Endothelial cell of umbilical vein (primary cell): Measurements from ENCODE around the gene SPATA31D4. TPM values are rescaled to one million over a fixed set of nuclear protein-coding genes. Genes with fewer than 3 reads are reported as not detected.
"Not testable (repeated sequence)": the region's sequence is repeated elsewhere in the genome, so short reads cannot be mapped to it uniquely, and the experiment has no call there.

Experiments used
- BruUV-seq: library from RNA; stranded (reverse); fragments of 400-500 nt; replicated peaks from 2 replicates; lab custom pipeline; 2021; lab: Mats Ljungman, UMichigan
- CTCF ChIA-PET: fragments of 300-600, 350-600 bp; sonication (Branson Sonifier 250); formaldehyde crosslinking; loops from one replicate; lab custom pipeline; 2021; ENCODE audit warnings: antibody characterized with exemption, inconsistent platforms; lab: Charles Lee
- POLR2A ChIA-PET: fragments of 300-600, 350-600 bp; sonication (Branson Sonifier 250); formaldehyde crosslinking; loops from one replicate; lab custom pipeline; 2021; ENCODE audit warnings: antibody characterized with exemption, inconsistent platforms; lab: Charles Lee
- DNase-seq: peaks from one replicate; pipeline ENCODE4 v3.0.0-alpha.2; 2011; ENCODE audit warnings: low read depth, low spot score
- FAIRE-seq: peaks from 2 replicates; lab custom pipeline; 2011; peaks lifted over from hg19 to GRCh38; lab: Jason Lieb, UNC
- H2AFZ ChIP-seq: 2 replicates; pipeline ENCODE4 v1.6.0; 2012; ENCODE audit warnings: low read depth, low read length, control low read depth, inconsistent platforms
- H3K27ac ChIP-seq: 2 replicates; pipeline ENCODE4 v1.5.1; 2011; ENCODE audit warnings: low read depth, mild to moderate bottlenecking, control low read depth, low read length, moderate library complexity; ENCODE audit not compliant: insufficient read depth
- H3K27me3 ChIP-seq, 2 experiments: 2 replicates each; pipeline versions ENCODE4 v1.6.0 to v1.6.1; 2011; ENCODE audit warnings: low read length in 2 of 2, mixed read lengths in 1 of 2; ENCODE audit not compliant: control insufficient read depth in 2 of 2, insufficient read depth in 2 of 2
- H3K36me3 ChIP-seq, 2 experiments: 2 replicates in 1 of 2; 3 replicates in 1 of 2; pipeline ENCODE4 v1.5.1; 2011; ENCODE audit warnings: low read length in 2 of 2, mild to moderate bottlenecking in 1 of 2, moderate library complexity in 1 of 2; ENCODE audit not compliant: control insufficient read depth in 2 of 2, insufficient read depth in 2 of 2; ENCODE audit errors: extremely low read depth in 1 of 2
- H3K4me1 ChIP-seq: 3 replicates; pipeline ENCODE4 v1.5.1; 2011; ENCODE audit warnings: mild to moderate bottlenecking, low read length; ENCODE audit not compliant: control insufficient read depth, insufficient read depth; ENCODE audit errors: extremely low read depth
- H3K4me2 ChIP-seq: 2 replicates; pipeline ENCODE4 v1.6.1; 2011; ENCODE audit warnings: low read length, control low read depth, mixed read lengths; ENCODE audit not compliant: insufficient read depth
- H3K4me3 ChIP-seq, 3 experiments: fragments of 200-600 bp in 1 of 3; sonication (generic), shearing (Covaris generic) in 1 of 3; replicated peaks in 1 of 3; 2 replicates each; pipeline ENCODE4 v1.5.1; 2011 to 2016; ENCODE audit warnings: control low read depth in 3 of 3, low read length in 3 of 3, mild to moderate bottlenecking in 2 of 3, inconsistent platforms in 1 of 3, low read depth in 1 of 3, moderate library complexity in 1 of 3; ENCODE audit not compliant: insufficient read depth in 1 of 3
- H3K79me2 ChIP-seq: 2 replicates; pipeline ENCODE4 v1.6.0; 2012; ENCODE audit warnings: low read length, inconsistent platforms; ENCODE audit not compliant: control insufficient read depth, insufficient read depth
- H3K9ac ChIP-seq: replicated peaks from 2 replicates; pipeline ENCODE3; 2011; ENCODE audit warnings: low read length, control low read depth; ENCODE audit not compliant: insufficient read depth; ENCODE audit errors: extremely low read depth
- H3K9me1 ChIP-seq: replicated peaks from 3 replicates; pipeline ENCODE4 v1.6.0; 2011; ENCODE audit warnings: mild to moderate bottlenecking, low read length; ENCODE audit not compliant: control insufficient read depth, insufficient read depth; ENCODE audit errors: extremely low read depth
- H3K9me3 ChIP-seq: replicated peaks from 2 replicates; pipeline ENCODE4 v1.5.1; 2012; ENCODE audit warnings: low read length, inconsistent platforms; ENCODE audit not compliant: control insufficient read depth, insufficient read depth
- H4K20me1 ChIP-seq: replicated peaks from 2 replicates; pipeline ENCODE3; 2011; ENCODE audit warnings: mild to moderate bottlenecking, low read length; ENCODE audit not compliant: control insufficient read depth, insufficient read depth; ENCODE audit errors: extremely low read depth
- CTCF ChIP-seq, 2 donors: IDR thresholded peaks; 1 replicate in 1 of 2; 2 replicates in 1 of 2; pipeline ENCODE4 v1.5.1; 2011; ENCODE audit warnings: low read length in 2 of 2, mild to moderate bottlenecking in 2 of 2, moderate library complexity in 2 of 2, control low read depth in 1 of 2, inconsistent platforms in 1 of 2, low read depth in 1 of 2; ENCODE audit not compliant: insufficient read depth in 1 of 2; ENCODE audit errors: extremely low read depth in 1 of 2
- EZH2 ChIP-seq: IDR thresholded peaks from 2 replicates; pipeline ENCODE4 v1.6.1; 2012; ENCODE audit warnings: borderline replicate concordance, low read depth, mild to moderate bottlenecking, moderate library complexity, low read length, inconsistent platforms; ENCODE audit not compliant: severe bottlenecking
- FOS ChIP-seq: IDR thresholded peaks from 2 replicates; pipeline ENCODE4 v1.6.1; 2011; ENCODE audit warnings: mild to moderate bottlenecking, low read length, moderate library complexity, borderline replicate concordance; ENCODE audit not compliant: insufficient read depth
- GATA2 ChIP-seq: IDR thresholded peaks from 2 replicates; pipeline ENCODE4 v1.7.0; 2011; ENCODE audit warnings: low read depth, mild to moderate bottlenecking, moderate library complexity, mixed read lengths, low read length; ENCODE audit not compliant: insufficient read length, insufficient read depth
- JUN ChIP-seq: IDR thresholded peaks from 2 replicates; pipeline ENCODE4 v1.6.1; 2011; ENCODE audit warnings: borderline replicate concordance, low read depth; ENCODE audit not compliant: insufficient read length, insufficient read depth
- MYC ChIP-seq: IDR thresholded peaks from one replicate; pipeline ENCODE4 v1.6.1; 2011; ENCODE audit warnings: mild to moderate bottlenecking, low read depth, low read length
- POLR2A ChIP-seq: IDR thresholded peaks from 2 replicates; pipeline ENCODE4 v1.6.1; 2012; ENCODE audit warnings: low read depth, mild to moderate bottlenecking, control low read depth, low read length
- POLR2AphosphoS5 ChIP-seq: IDR thresholded peaks from 2 replicates; pipeline ENCODE4 v1.6.1; 2012; ENCODE audit warnings: low read depth, mild to moderate bottlenecking, control low read depth, low read length, moderate library complexity; ENCODE audit not compliant: insufficient read depth
- dilution Hi-C: fragments of 300-500 bp; cut with MboI; formaldehyde crosslinking; loops from one replicate; pipeline ENCODE4 v1.15.0; 2019; ENCODE audit warnings: low sequenced_read_pairs; ENCODE audit not compliant: extremely low pct_ligation_motif_present
- intact Hi-C: fragments of 100-400 bp; cut with micrococcal nuclease; formaldehyde crosslinking; loops from one replicate; pipeline ENCODE4 v1.10.0; 2022
- polyA plus RNA-seq, 4 experiments: library from polyadenylated mRNA; depleted of rRNA in 3 of 4; stranded (reverse) in 3 of 4; unstranded in 1 of 4; fragments of >200 nt; gene quantifications; 2 replicates each; pipeline versions ENCODE4 v1.2.1 to v1.2.3, GENCODE V29; 2011 to 2012; ENCODE audit warnings: missing spikeins in 1 of 4
- total RNA-seq: library from RNA; stranded (reverse); gene quantifications from 2 replicates; pipeline ENCODE4 v1.2.3, GENCODE V29; 2021
- TF ChIP-seq, protein P1 (sequence below): IDR thresholded peaks from 2 replicates; pipeline ENCODE4 v1.6.1; 2011; ENCODE audit not compliant: insufficient read depth, insufficient read length

Gene SPATA31D4
- total and polyA plus RNA-seq, 2 donors (not counting 3 experiments of a cell fraction or from before 2014, with no cell fraction given): not detected

GRCh38 chr9:81915801-81916505, 12.3 kb upstream of the SPATA31D4 start:
- no peaks in the 10 kb centered on the region for H4K20me1 ChIP-seq
- FAIRE-seq (no peak), DNase-seq (no peak)
- CTCF ChIA-PET: no interaction called here
- H3K9me1 ChIP-seq: no peaks in the 10 kb centered on the region
- no peaks in the 10 kb centered on the region for H3K4me1 ChIP-seq
- H3K27me3 ChIP-seq: no peaks in the 10 kb centered on the region
- no peak overlapping the region for H3K9ac ChIP-seq
- no peak overlapping the region for H3K4me3 ChIP-seq
- intact Hi-C loops: no loop called here
- H2AFZ ChIP-seq: no peak overlapping the region
- H3K9me3 ChIP-seq: no peaks in the 10 kb centered on the region
- H3K27ac ChIP-seq: no peak overlapping the region
- TF ChIP-seq FOS (no peak), POLR2AphosphoS5 (no peak), GATA2 (no peak), CTCF (IDR thresholded peaks at IDR 0.05; ENCODE audit: extremely low read depth in 1 of 2, insufficient read depth in 1 of 2, low read depth in 1 of 2, low read length in 2 of 2) (no peak), EZH2 (no peak), JUN (no peak), MYC (no peak), POLR2A (no peak)
- TF ChIP-seq, protein P1, sequence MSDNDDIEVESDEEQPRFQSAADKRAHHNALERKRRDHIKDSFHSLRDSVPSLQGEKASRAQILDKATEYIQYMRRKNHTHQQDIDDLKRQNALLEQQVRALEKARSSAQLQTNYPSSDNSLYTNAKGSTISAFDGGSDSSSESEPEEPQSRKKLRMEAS: no peak
- H3K4me2 ChIP-seq: no peak overlapping the region
- BruUV-seq: no TSS peak
- POLR2A ChIA-PET: no interaction called here
- no peaks in the 10 kb centered on the region for H3K36me3 ChIP-seq
- no peaks in the 10 kb centered on the region for H3K79me2 ChIP-seq
- dilution Hi-C loops: no loop called here

GRCh38 chr9:81918507-81918906, 9.7 kb upstream of the SPATA31D4 start:
- dilution Hi-C loops, H3K4me2 ChIP-seq, H3K36me3 ChIP-seq, H3K79me2 ChIP-seq, FAIRE-seq, H2AFZ ChIP-seq, H3K27ac ChIP-seq, H3K9me3 ChIP-seq, CTCF ChIA-PET, H4K20me1 ChIP-seq, intact Hi-C loops, H3K27me3 ChIP-seq, H3K9me1 ChIP-seq, DNase-seq, H3K4me1 ChIP-seq, H3K9ac ChIP-seq, H3K4me3 ChIP-seq, POLR2A ChIA-PET, BruUV-seq: not testable (repeated sequence)

DNA sequence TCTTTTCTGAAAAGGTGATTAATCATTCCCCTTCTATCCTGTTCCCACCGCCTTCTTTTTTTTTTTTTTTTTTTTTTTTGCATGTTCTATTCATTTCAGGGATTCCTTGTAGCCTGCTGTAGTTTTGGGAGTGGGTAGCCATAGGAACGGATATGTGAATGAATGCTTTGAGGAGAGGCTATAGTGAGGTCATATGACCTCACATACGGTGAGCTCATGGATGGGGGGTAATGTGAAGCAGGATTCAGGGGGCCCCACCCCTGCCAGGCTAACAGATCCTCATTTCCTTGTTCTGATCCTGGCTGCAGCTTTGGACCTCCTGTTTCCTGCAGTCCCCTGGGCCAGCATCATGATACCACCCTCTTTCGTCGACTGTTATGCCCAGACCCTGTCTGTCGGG, 1.9 kb downstream of the SPATA31D4 start:
- H3K79me2 ChIP-seq, H3K27me3 ChIP-seq, intact Hi-C loops, H3K4me3 ChIP-seq, dilution Hi-C loops, H3K27ac ChIP-seq, FAIRE-seq, POLR2A ChIA-PET, H3K9me1 ChIP-seq, H4K20me1 ChIP-seq, H3K4me2 ChIP-seq, H3K4me1 ChIP-seq, H3K9me3 ChIP-seq, CTCF ChIA-PET, H3K9ac ChIP-seq, BruUV-seq, H2AFZ ChIP-seq, DNase-seq, H3K36me3 ChIP-seq: not testable (repeated sequence)
